ENCODE measurements around the gene CHRNA1. TPM values are rescaled to one million over a fixed set of nuclear protein-coding genes. Genes with fewer than 3 reads are reported as not detected.

The CHRNA1 gene
- total and polyA plus RNA-seq, 10 of the 15 experiments (the other 5 are each of a cell fraction or from before 2014, with no cell fraction given) = 0.05 to 0.14 TPM; not detected in 8

- intact Hi-C loops (cut with micrococcal nuclease; ENCODE audit: unreplicated experiment) (loop anchor here (1.0 kb wide), 1 partner anchor 214 kb away; no protein-coding TSS in a partner anchor), in situ Hi-C loops (cut with MboI) (no loop called here)
- H3K36me3 ChIP-seq (ENCODE audit: control insufficient read depth in 2 of 2, insufficient read depth in 2 of 2, low read length in 1 of 2) = no peaks in the 10 kb centered on the region
- no peaks in the 10 kb centered on the region for H3K4me1 ChIP-seq (ENCODE audit: control insufficient read depth, insufficient read depth, low read length)
- no peak overlapping the region for H3K4me3 ChIP-seq
- no peak overlapping the region for H3K9ac ChIP-seq (ENCODE audit: control insufficient read depth, insufficient read depth, low read length)
- FAIRE-seq (no peak), DNase-seq (ENCODE audit: low read depth, low spot score) (no peak), ATAC-seq (peak; percentile 10; the same call in 2 of the 3 replicates)
- ChIA-PET SMC1A (ENCODE audit: uncharacterized antibody, unreplicated experiment) (interaction anchor here (0.6 to 3.0 kb wide), 8 partner anchors 9 to 238 kb away, joined by 3 to 26 read pairs (median 3); no protein-coding TSS in a partner anchor), POLR2A (no interaction called here), CTCF (interaction anchor here (0.6 to 2.9 kb wide), 32 partner anchors 8 to 502 kb away, joined by 3 to 30 read pairs (median 4); no protein-coding TSS in a partner anchor), RAD21 (ENCODE audit: unreplicated experiment) (interaction anchor here (0.6 to 7.2 kb wide), 8 partner anchors 19 to 219 kb away, joined by 3 to 46 read pairs (median 6); no protein-coding TSS in a partner anchor)
- H3K9me3 ChIP-seq (replicated peaks; ENCODE audit: control insufficient read depth, insufficient read depth, low read length) = no peaks in the 10 kb centered on the region
- H4K20me1 ChIP-seq (ENCODE audit: control insufficient read depth, insufficient read depth) = no peaks in the 10 kb centered on the region
- no peak overlapping the region for H3K4me2 ChIP-seq (ENCODE audit: control insufficient read depth, insufficient read depth)
- no peak for TF ChIP-seq RFX5 (IDR thresholded peaks at IDR 0.05; ENCODE audit: low read depth, low read length)
- no peak for TF ChIP-seq ESRRA (IDR thresholded peaks at IDR 0.05; ENCODE audit: low read length)
- TF ChIP-seq FOS (IDR thresholded peaks at IDR 0.05; ENCODE audit: borderline replicate concordance, extremely low read depth, insufficient read length) = no peak
- no peak for TF ChIP-seq CREM (IDR thresholded peaks at IDR 0.05; ENCODE audit: low read depth)
- TF ChIP-seq POLR2AphosphoS5 (IDR thresholded peaks at IDR 0.05; ENCODE audit: low read length) = no peak
- no peak for TF ChIP-seq LARP7 (IDR thresholded peaks at IDR 0.05)
- TF ChIP-seq ZNF217 (IDR thresholded peaks at IDR 0.05) = no peak
- TF ChIP-seq PAX8 (IDR thresholded peaks at IDR 0.05) = no peak
- TF ChIP-seq E2F8 (IDR thresholded peaks at IDR 0.05; ENCODE audit: low read depth, partially characterized antibody) = no peak
- no peak for TF ChIP-seq POU2F2 (IDR thresholded peaks at IDR 0.05; ENCODE audit: borderline replicate concordance, low read depth, low read length)
- TF ChIP-seq PKNOX1 (IDR thresholded peaks at IDR 0.05) = no peak
- no peak for TF ChIP-seq TAF1 (IDR thresholded peaks at IDR 0.05; ENCODE audit: borderline replicate concordance, low read depth, low read length)
- no peak for TF ChIP-seq SIN3A (IDR thresholded peaks at IDR 0.05; ENCODE audit: low read depth, low read length)
- no peak for TF ChIP-seq NFXL1 (IDR thresholded peaks at IDR 0.05; ENCODE audit: borderline replicate concordance)
- no peak for TF ChIP-seq CHD4 (IDR thresholded peaks at IDR 0.05)
- no peak for TF ChIP-seq ZBED1 (IDR thresholded peaks at IDR 0.05; ENCODE audit: borderline replicate concordance)
- no peak overlapping the region for H2AFZ ChIP-seq (ENCODE audit: control insufficient read depth, low read depth, low read length)
- BruUV-seq (replicated peaks) = no TSS peak
- peaks cover 0 to 1% of the 10 kb centered on the region in 2 experiments; a peak in 1 of 4 replicates for H3K27me3 ChIP-seq (replicated peaks in 1 of 2; ENCODE audit: control insufficient read depth in 2 of 2, insufficient read depth in 2 of 2, low read length in 1 of 2)
- WGBS (ENCODE audit: insufficient coverage, insufficient replicate concordance, low lambda C conversion rate, missing lambda C conversion rate) = 33% methylated on average over 3 of the region's 3 CpGs
- no peak overlapping the region for H3K27ac ChIP-seq (ENCODE audit: control insufficient read depth, insufficient read depth)
- no peaks in the 10 kb centered on the region for H3K79me2 ChIP-seq (ENCODE audit: control insufficient read depth, insufficient read depth, low read length)
Measured at GRCh38 chr2:174771136-174771535, 6.9 kb upstream of the CHRNA1 start.
